GM18909 (cell line): ENCODE results near the gene FHL2.
"Not testable (repeated sequence)": the region's sequence is repeated elsewhere in the genome, so short reads cannot be mapped to it uniquely, and the experiment has no call there.

Experiments used
- ATAC-seq: cut with Tn5 transposase; IDR thresholded peaks from one replicate; pipeline ENCODE4 v1.9.1; 2021; ENCODE audit warnings: mild to moderate bottlenecking; ENCODE audit not compliant: unreplicated experiment, poor library complexity

FHL2 gene

DNA sequence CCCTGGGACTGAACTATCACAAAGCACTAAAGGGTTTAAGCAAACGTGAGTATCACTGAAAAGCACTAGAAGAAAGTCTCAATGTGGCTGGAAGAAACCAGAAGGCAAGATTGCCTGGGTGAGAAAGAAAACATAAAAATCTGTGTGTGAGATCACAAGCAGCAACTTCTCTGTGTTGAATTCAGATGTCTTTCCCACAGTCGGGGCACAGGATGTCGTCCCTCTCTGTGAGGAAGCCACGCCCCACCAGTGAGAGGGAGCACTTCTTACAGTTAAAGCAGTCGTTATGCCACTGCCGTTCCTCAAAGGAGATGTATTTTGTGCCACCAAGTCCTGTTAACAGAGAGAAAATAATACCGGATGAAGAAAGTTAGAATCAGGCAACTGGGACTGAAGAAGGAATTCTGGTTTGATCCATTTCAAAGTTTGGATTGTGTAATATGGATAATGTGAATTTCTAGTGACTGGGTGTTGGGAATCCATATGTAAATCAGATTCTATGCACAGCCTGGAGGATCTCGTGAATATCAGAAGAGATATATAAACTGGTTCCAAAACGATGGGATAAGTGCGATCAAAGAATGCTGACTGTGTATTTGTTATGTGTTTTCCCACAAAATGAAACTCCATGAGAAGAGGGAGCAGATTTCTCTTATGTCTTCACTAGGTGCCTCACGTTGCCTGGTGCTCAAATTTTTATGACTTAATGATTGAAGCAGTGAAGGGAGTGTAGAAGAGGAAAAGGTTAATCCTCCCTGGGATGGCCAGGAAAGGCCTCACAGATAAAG, 37.6 kb downstream of the FHL2 start:
- ATAC-seq: no peak

DNA sequence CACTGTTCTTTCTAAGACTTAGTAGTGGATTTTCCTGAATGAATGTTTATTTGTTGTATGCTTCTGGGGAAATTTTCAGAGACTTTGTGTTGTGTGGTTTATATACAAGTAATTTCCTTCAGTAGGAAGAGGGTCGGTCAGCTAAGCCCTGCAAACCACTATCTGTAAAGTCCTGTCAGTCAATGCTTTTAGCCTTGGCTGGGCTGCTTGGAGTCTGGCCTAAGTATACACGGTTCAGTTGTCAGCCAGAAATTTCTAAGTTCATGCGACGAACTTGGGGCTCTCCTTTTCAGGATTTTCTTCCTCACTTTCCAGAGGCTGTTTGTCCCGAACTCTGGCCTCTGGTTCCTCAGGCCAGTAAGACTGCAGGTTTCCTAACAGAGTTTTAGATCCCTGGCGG, 40.3 kb downstream of the FHL2 start:
- no peak for ATAC-seq

DNA sequence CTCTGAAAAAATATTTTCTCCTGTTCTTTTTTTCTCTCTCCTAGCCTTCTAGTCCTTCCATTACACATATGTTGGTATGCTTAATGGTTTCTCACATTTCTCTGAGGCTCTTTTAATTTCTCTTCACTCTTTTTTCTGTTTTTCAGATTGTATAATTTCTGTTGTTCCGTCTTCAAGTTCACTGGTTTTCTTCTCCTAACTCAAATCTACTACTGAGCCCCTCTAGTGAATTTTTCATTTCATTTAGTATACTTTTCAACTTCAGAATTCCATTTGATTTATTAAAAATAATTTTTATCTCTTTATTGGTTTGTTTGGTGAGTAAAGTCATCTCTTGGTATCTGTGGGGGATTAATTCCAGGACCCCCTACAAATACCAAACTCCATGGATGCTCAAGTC, 41.7 kb downstream of the FHL2 start:
- ATAC-seq: no peak

DNA sequence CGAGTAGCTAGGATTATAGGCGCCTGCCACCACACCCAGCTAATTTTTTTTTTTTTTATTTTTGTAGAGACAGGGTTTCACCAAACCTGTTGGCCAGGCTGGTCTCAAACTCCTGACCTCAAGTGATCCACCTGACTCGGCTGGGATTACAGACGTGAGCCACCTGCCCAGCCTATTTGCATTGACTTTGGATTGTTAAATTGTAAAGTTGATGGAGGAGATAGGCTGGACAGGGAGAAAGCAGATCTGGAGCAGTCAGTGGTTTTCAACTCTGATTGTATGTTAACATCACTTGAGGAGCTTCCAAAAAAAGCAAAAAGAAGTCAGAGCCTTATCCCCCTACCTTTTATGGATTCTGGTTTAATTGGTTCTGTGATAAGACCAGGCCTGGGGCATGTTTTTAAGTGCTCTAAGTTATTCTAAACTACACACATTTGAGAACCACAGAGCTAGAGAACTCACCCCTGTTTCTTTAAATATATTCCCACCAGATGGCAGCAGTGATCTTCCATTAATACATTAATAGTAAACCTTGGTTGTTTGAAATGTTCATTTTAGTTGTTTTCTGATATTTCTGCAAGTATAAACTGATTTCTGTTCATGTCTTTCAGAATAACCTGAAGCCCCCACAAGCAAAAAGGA, 54.0 kb downstream of the FHL2 start:
- ATAC-seq: no peak

DNA sequence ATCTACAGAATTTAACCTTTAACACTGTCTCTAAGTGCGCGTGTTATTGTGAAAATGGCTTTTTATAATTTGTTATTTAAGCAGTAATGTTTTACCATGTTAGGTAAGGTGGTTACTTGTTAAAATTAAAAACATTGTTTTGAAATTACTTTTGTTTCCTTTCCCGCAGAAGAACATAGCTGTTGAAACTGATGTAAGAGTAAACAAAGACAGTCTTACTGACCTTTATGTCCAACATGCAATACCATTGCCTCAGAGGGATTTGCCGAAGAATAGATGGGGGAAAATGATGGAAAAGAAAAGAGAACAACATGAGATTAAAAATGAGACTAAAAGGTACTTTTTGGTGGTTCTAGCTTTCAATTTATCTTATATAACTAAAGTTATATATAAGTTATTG, 59.4 kb downstream of the FHL2 start:
- no peak for ATAC-seq

DNA sequence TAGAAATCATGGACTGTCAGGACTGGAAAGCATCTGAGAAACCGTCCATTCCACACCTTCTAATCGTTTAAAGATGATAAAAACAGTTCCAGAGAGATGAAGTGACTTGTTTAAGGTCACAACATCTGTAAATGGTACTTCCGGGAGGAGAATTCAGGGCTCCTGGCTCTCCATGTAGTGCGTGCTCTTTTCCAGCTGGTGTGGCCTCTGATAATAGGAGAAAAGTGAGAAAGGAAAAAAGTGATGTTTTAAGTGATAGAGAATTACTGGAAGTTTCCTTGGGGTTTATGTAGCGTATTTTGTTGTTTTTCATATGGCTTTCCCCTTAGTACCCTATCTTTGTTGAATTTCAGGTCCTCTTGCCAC, 60.8 kb downstream of the FHL2 start:
- peak; percentile 15 for ATAC-seq

DNA sequence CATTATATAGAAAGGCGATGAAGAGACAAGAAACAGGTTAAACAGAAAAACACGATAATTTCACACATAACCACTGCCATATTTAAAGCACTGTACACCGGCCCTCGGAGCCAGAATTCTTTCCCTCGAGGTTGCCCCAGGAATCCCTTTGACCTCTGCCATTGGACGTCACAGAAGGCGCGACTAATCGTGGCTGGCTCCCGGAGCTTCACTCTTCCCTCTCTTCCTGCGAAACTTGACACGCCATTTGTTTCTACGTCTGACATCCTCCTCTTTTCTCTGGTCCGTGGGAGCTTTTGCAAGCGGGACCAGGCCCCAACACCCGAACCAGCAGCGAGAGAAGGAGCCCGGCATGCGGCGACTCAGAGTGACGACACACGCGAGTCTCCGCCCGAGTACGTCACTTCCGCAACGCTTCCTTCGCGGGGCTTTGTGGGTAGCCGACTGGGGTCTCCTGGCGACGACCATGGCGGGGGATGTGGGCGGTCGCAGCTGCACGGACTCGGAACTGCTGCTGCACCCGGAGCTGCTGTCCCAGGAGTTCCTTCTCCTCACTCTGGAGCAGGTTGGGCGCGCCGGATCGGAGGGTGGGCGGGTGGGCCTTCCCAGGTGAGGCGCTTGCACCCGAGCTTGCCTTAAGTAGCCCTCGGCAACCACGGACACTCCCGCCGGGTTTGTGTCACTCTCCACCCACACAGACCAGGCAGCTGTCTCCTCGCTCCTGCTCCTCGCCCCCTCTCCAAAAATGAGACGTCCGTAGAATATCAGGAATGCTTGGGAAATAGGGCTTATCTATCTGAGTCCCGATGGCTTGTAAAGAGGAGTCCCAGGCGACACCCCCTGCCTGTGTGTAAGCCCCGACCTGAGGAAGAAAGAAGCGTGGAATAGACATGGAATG, 61.5 kb downstream of the FHL2 start, which contains the start of gene C2orf49:
Gene C2orf49, plus strand, starts transcription at position 419 of the 898 bp plus-strand sequence. Its CDS starts 48 bp downstream, at position 467.
- ATAC-seq: peak; percentile 94

DNA sequence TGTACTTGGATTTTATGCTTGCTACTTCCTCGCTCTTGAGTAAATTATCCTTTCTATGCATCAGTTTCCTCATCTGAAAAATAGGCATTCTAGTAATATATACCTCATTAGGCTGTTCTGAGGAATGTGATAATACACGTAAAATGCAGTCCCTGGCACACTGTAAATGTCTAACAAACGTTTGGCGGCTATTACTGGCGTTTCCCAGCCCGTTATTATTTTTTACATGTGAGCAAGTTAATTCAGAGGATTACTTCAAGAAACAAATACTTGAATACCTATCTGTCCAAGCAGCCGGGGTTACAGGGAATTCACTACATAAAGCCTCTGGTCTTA, 62.1 kb downstream of the FHL2 start:
- ATAC-seq: no peak

DNA sequence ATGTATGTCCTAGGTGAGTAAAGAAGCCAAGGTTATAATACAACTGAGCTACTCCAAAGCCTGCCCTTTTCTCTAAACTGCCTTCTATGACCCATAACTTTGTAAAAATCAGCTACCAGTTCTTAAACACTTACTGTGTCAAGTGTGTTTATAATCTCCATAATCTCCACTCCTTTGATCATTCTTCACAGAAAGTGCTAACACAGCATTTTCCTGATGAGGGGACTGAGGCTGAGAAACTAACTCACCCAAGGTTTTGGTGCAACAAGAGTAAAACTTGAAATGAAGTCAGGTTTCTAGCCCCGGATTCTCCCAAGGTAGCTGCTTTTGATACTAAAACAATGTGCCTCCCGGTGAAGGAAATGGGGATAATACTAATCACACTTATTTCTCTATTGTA, 63.4 kb downstream of the FHL2 start:
- no peak for ATAC-seq

DNA sequence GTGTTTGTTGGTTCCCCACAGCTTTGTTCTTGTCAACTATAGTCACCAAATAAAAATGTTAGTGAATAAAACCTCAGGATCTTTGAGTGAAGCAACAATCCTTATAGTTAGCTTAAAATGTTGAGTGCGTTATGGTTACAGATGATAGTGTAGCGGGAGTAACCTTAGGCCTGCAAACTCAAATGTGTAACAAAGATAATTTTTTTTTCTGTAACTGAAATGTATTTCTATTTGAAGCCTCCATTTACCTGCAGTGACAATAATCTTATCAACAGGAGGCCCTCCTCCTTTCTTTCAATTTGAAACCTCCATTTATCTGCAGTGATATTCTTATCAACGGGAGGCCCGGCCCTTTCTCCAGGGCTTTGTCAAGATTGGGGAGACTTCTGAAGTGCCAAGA, 64.6 kb downstream of the FHL2 start:
- ATAC-seq: no peak

DNA sequence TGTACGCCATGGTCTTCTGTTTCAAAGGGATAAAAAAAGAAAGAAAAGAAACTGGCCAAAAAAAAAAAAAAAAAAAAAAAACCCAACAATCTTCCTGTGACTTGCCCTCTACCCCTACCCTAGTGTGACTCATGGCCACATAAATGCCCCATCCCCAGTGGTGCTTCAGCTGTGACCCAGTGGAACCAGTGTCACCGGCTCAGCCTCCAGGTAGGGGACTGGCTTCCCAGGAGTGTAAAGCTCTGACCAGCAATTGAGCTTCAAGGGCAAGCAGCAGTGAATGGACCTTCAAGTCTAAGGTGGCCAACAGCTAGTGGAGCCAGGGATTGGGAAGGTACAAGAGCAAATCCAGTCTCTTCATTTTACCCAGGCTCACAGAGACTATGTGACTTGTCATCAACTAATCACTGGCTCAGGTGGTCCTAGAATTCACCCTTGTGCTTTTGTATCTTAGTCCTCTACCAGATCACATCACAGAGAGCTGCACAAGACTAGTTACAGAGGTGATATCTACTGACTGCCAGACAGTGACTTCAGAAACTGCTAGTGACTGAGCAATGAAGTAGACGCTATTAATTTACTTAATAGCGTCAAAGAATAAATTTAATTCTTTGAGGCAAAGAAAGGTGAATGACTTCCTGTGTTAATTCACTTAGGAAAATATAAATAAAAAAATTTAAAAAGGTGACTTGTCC, 68.0 kb downstream of the FHL2 start:
- ATAC-seq: no peak

DNA sequence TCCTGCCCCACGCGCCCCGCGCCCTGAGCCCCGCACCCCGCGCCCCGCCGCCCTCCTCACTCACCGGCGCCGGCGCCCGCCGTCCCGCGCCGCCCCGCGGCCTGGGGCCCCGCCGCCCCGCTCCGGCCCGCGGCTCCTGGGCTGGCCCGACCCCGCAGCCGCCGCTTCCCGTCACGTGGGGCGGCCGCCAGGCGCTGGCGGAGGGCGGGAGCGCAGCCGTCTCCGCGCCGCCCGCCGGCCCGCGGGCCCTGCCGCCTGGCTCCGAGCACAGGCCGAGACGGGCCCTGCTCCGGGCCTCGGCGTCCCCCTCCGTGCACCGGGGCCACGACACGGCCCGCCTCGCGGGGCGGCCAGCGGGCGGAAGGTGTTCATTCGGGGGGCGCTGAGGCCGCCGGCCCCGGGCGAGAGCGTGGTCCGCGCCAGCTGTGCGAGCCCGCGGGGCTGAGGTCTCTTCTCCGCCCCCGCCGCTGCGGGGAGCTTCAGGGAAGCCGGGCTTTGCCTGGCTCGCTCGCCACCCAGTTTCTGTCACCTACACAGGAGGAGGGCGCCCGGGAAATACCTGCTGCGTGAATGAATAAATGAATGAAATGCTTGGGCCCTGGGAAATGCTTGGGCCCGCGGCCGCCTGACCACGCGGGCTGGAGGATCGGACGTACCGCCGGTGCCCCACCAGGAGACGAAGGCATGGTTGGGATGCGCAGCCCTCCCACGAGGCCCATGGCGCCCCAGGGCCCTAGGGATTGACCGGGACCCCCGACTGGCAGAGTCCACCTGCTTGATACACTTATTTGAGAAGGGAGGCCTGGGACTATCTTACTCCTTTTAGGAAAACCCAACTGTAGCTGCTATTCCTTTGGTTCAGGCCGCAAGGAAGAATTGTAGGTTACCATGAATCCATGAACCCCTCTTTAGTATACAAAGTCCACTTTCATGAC, 69.0 kb downstream of the FHL2 start, which contains the start of gene TGFBRAP1:
Gene TGFBRAP1, minus strand, starts transcription at position 175 of the 935 bp plus-strand sequence. CDS start 21,434 bp downstream, outside the sequence.
- ATAC-seq: peak; percentile 82

DNA sequence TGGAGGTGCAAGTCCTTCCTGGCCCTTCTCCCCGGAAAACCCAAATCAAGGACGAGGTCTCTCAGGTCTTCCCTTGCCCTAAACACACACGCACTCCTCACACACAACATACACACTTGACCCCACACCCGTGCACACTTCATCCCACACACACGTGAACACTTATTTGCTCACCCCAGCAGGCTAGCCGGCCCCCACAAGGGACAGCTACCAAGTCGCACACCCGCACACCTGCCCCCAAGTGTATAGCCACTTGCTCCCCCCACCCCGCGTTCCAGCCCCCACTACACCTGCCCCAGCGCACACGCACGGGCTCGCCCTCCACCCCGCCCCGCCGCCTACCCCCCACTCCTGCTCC, 69.7 kb downstream of the FHL2 start:
- ATAC-seq: no peak

DNA sequence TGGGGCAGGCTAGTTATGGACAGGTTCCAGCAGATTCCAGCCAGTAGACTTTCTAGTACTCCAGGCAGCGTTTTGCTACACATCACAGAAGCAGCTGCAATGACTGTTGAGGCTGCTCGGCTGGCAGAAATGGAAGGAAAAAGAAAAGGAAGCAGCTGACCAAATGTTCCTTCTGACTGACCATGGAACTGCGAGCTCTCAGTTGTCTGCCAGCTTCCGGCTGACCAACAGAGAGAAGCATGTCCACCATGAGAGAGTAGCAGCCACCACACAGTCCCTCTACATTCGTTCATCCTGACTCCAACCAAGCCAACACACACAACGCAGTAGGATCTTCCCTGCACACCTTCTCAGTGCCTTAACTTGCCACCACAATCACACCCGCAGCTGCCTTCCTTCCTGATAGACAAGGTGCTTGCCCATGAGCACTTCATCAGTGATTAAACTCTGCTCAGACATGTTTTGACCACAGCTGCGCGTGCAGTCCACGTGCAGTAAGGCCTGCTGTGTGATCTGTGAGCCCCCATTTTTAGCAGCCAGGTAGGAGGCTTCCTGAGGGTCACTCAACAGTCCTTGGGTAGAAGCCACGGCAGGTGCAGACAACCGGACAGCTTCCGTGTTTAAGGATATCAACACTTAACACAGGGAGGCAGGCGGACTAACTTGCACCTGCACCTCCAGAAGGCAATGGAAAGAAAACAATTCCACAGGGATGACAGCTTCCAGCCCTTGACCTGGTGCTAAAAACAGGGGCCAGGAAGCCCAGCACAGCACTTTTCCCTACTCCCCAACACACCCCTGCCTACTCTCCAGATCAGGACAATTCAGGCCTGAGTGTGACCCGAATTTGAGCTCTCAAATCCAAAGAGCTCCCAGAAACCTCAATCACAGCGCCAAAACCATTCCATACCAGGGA, 70.3 kb downstream of the FHL2 start:
- ATAC-seq: no peak

DNA sequence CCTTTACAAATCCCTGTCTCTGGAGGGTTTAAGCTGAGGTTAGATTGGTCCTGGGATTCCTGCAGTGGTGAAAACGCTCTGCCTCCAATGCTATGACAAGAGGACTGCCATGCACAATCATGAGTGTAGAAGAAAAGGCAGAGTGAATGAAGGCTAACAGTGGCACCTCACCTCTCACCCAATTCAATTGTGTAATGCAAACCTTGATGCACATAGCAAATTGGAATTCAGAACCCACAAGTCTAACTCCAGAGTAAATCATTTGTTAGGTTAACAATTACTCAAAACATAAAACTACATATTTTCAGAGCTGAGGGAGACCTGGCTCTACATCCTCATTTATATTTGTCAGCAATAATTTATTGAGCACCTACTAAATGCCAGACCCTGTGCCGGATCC, 71.2 kb downstream of the FHL2 start:
- no peak for ATAC-seq

DNA sequence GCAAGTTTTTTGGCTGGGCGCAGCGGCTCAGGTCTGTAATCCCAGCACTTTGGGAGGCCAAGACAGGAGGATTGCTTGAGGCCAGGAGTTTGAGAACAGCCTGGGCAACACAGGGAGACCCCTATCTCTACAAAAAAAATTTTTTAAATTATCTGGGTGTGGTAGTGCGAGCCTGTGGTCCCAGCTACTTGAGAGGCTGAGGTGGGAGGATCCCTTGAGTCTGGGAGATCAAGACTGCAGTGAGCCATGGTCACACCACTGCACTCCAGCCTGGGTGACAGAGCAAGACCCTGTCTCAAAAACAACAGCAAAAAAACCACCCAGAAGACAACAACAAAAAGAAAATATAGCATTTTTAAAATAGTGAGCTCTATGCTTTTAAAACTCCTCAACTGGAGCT, 71.6 kb downstream of the FHL2 start:
- ATAC-seq: not testable (repeated sequence)

DNA sequence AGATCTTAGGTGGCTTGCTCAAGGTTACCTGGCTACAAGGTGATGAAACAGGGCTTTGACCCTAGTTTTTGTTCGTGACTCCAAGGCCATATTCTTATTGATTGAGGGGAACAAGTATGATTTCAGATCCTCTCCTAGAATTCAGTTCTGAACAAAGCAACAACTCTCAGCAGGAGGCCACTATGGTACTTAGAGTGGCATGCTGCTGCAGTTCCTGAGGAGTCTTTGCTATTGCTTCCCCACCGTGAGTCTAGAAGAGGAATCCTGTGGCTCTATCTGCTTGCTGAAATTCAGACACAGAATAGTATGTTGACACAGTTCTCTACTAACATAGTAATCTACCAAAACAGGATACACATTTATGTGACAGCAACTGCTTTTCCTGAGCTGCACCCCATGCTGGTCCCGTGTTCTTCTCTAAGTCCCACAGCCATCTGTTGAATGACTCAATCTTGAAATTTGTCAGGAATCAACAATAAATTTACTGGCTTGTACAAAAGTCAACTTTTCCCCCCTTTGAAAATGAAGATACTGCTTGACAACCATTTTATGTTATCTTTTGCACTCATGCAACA, 73.4 kb downstream of the FHL2 start:
- ATAC-seq: no peak

DNA sequence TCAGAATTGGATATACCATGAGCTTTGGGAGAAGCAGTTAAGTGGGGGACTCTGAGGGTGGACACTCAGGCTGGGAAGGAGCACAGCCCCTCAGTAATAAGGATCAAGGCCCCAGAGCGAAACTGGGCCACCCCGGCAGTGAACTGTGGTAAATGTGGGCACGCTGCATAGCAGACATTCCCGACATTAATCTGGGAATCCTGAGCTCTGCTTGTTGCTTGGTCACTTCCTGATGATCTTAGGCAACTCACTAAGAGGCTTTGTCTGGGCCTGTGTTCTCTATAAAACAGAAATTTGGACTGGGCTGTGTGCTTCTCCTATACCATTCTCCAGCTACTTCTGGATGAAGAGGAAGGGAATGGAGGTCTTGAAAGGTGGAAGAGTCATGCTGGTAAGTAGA, 74.1 kb downstream of the FHL2 start:
- no peak for ATAC-seq
